GM19397 (cell line): ENCODE results near the gene PKHD1.

Source experiments
- ATAC-seq: cut with Tn5 transposase; IDR thresholded peaks from one replicate; pipeline ENCODE4 v1.9.1; 2021; ENCODE audit warnings: mild to moderate bottlenecking, moderate library complexity; ENCODE audit not compliant: unreplicated experiment

PKHD1 gene

DNA sequence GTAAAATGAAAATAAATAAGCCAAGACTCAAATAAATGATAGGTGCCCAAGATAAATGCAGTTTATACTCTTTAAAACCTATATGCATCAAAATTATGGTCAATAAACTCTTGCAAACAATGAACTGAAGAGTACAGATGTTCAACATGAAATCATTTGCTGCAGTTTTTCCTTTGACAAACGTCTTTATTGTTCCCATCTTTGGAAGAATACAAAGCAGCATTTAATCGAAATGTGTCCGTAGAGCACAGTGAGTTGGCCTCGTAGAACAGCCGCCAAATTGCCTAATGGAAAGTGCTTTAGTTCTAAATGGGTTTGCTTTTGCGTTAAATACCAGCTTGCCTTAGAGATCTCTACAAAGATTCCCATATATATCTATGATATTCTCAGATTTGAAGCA is 447.4 kb downstream of the PKHD1 start:
- ATAC-seq, result no peak

DNA sequence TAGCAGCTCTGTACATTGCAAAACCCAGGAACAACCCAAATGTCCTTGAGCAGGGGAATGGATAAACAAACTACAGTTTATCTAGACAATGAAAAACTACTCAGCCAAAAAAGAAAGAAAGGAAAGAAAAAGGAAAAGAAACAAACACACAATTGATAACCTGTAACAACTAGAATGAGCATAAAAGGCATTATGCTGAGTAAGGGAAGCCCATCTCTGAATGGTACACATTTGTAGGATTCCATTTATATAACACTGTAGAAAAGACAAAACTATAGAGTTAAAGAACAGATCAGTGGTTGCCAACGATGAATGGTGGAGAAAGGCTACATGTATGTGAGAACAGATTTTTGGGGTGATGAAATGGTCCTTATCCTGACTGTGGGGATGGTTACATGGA is 454.0 kb downstream of the PKHD1 start:
- no peak for ATAC-seq

DNA sequence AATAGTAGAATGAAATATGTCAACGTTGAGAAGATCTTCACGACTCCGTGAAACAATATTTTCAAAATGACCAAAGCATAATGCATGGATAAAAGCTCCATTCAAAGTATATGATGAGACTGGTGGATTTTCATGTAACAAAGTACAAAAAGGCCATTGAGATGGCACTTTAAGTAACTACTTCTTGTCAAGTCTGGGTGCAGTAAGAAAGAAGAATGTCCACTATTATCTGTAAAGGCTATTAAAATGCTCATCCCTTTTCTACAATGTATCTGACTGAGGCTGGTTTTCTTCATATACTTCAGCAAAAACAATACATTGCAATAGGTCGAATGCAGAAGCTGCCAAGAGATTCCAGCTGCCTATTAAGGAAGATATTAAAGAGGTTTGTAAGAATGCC is 457.4 kb downstream of the PKHD1 start:
- ATAC-seq, result no peak

DNA sequence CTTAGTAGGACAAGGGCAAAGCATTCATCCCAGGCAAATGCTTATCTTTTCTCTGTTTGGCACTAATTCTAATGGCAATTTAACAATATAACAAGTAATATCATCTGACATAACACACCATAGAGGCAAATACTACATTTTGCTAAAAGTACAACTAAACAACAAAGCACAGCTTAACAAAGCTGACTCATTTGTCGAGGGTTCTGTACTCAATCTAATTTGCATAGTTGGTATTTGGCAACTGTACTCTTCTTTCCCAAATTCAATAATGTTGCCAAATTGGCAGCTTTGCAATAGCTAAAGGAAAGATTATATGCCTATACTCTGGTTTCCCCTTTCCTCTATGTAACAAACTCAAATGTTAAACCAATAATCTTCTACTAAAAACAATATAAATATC is 461.0 kb downstream of the PKHD1 start:
- no peak for ATAC-seq

DNA sequence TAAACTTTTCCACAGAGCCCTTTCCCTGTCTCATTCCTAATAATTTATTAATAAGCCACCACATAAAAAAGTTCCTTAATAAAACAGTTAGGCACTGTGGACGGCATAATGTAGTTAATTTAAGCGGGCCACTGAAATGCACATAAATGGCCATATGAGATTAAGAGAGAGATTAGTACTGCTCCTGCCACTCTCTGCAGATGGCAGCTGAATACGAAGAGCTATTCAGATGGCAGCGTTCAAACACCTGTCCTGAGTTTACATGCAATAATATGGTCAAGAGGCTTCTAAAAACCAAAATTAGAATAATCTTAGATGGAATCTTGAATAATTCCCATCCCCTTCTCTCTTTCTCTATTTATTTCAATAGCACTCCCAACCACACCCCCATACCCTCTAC is 461.8 kb downstream of the PKHD1 start:
- no peak for ATAC-seq

DNA sequence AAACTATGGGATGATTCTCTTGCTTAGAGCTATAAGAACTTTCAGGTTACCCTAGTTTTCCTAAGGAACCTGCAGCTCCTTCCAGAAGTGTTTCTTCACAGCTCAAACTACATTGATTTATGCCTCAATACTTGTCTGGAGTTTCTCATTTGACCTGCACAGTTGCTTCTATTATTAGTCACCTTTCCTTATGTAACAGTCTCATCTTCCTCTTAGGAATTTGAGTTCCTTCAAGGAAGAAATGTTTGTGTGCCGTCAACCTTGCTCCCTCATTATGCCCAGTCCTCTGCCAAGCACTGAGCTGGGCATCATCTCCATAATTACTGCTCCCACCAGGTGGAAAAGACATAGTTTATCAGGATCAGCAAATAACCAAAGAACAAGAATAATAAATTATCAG is 466.4 kb downstream of the PKHD1 start:
- no peak for ATAC-seq

DNA sequence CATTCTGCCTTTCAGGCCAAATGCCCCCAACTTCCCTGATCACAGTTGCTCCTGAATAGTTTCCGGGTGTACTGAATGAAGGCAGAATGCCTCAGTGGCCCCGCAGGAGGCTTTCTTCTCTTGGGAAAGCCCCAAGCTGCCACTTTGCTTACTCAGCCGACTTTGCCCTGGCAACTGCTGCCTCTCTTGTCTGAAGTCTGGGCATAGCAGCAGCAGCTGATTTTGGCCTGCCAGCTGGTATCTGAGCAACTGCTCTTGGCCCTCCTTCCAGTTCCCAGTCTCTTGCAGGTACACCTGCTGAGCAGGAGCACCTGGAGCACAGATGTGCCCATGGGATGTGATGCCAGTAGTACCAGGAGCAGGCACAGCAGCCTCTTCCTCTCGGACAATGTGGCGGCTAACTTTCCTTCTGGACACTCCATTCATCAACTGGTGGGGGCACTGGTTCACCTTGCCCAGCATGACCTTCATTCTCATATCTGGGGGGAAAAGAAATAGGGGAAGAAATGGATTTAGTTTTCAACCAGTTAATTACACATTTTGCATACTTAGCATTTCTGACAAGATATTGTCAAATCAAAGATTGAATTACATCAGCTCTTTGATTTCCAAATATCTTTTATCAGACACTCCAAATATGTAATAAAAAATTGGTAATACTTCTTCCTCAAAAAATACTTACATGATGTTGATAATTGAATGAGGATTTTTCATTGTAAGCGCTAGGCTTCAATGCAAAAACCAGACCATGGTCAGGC is 468.2 kb downstream of the PKHD1 start:
- no peak for ATAC-seq

DNA sequence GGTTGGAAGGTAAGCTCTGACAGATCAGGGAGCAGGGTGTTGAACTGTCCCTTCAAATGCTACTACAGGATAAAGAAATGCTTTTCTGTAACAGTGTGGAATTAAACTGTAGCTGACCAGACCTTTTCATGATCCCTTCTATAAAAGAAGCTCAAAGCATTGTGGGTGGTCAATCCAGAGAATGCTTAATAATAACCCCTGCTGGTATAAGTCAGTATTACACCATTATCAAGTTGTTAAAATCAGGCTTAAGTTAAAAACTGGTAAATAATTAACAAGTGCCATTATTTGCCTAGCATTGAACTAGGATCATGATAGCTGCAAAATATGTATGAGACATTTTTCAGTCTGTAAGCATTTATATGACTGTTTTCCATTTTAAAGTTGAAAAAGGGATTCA is 468.9 kb downstream of the PKHD1 start:
- ATAC-seq, result no peak

DNA sequence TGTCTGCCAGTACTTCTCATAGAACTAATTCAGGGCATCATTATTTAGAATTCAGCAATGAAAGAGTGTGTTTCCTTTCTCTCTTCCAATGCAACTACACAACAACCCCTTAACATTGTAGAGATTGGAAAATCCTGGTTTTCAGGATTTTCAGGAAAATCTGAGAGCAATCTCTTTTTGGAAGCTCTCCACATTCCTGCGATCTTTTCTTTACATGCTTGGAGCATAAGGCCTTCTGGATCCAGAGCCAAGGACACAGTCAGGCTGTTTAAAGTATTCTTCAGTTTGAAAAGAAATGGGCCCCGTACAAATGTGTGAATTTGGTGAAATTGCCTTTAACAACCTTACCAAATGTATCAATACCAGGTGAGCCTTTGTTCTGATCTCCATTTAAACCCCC is 469.7 kb downstream of the PKHD1 start:
- ATAC-seq, result no peak

DNA sequence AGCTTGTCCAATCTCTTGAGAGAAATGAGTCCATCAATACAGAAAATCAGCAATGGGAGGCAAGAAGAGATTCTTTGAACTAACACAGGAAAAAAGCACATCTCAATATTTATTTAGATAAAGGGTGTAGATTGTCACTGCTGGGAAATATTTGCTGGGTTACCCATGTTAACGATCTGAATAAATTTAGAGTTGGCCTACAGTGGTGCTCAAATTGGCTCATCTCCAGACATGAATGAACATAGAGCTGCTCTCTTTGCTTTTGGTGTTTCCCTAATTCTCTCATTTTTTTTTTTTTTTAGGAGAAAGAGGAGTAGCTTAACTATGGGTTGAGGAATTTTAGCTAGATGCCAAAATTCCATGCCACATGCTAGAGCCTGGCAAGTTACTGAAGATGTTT is 471.2 kb downstream of the PKHD1 start:
- no peak for ATAC-seq

DNA sequence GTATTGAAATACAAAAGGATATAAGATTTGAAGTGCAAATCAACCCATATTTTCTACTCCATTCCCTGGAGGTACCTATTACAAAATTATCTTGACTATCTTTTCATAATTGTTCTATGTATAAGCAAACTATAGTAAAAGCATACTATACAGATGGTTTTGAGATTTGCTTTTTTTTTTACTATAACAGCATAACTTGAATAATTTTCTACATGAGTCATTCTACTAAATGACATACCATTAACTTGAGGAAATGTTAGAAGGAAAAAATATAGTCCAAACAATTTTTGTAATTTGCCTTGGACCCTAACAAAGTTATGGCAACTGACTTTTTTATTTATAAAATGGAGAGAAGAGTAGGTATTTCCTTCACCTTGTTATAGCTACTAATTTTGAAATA is 472.7 kb downstream of the PKHD1 start:
- ATAC-seq, result no peak

DNA sequence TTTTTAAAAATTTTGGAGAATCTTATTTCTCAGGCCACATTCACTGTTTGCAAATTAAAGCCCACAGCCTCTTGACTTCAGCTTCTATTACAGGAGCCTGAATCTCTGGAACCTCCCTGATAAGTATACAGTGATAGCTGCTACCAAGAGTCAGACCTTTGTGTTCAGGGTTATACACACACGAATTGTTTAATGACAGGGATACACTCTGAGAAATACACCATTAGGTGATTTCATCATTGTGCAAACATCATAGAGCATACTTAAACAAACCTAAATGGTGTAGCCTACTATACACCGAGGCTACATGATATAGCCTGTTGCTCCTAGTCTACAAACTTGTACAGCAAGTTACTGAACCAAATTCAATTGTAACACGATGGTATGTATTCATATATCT is 473.9 kb downstream of the PKHD1 start:
- ATAC-seq, result no peak

DNA sequence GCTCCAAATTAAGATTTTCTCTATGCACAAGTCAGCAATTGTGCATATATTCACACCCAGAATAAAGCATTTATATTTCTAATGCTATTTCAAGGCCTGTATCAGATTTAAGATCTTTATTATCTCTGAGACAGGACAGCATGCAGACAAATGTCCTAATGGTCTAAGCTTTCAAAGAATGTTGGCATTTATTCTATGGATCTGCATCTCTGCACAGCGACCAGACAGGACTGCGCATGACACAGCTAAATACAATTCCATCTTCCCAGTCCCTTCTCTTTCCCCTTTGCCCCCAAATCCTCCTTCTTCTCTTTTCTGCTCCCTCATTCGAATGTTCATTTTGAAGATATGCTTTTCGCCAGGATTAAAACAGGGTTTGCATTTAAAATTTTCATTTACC is 478.5 kb downstream of the PKHD1 start:
- ATAC-seq, result no peak

DNA sequence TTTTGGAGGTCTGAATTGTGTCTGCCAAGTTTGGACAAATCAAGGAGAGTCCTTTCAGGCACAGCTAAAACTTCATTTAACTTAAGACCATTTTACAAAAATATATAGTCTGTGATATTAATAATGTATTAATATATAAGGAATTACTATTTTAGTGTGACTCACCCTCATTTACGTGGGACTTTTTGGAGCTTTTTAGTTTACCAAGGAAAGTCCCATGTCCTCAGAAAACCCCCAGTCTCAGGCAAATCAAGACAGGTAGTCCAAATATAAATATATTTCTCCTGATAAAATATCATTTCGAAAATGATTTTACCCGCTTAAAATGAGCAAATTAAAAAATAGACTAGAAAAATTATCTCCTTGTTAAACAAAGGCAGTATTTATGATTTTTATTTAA is 479.0 kb downstream of the PKHD1 start:
- ATAC-seq, result no peak

DNA sequence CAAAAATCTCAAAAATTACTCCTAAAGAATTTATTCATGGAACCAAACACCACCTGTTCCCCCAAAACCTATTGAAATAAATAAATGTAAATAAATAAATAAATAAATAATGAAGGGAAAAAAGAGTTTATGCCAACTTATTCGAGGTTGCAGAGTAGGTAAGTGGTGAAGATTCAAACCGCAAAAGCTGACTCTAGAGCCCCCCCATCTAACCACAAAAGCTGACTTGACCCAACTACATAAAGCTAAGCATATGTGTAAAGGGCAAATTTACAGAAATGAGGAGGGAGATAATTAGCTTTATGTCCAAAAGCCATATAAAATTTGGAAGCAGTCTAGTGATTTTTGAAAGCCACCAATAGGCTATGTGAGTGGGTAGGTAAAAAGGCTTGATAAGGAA is 486.9 kb downstream of the PKHD1 start:
- no peak for ATAC-seq

DNA sequence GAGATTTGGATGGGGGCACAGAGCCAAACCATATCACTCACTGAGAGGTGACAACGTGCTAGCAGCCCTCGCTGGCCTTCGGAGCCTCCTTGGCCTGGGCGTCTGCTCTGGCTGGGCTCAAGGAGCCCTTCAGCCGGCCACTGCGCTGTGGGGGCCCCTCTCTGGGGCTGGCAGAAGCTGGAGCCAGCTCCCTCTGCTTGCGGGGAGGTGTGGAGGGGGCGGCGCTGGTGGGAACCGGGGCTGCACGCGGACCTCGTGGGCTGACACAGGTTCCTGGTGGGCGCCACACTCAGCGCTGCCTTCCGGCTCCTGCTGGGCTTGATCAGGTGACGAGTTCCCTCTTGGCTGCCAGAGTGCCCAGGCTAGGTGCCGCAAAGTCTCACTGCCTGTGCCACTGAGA is 489.2 kb downstream of the PKHD1 start:
- ATAC-seq, result no peak

DNA sequence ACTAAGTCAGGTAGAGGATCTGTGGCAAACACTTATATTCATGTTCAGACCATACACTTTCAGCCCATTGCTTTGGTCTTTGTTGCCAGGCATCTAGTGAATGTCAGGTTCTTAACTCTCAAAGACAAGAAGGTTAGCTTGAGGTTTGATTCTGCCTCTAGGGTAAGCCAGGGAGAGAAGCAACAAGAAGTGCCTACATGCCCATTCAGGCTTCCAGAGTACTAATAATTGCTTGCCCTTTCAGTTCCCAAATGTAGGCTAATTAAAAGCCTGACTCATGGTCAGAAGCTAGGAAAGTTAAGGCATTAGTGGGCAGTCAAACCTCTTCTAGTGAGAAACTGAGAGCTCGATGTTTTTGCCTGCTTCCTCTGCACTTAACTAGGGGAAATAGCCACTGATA is 492.4 kb downstream of the PKHD1 start:
- ATAC-seq, result no peak

DNA sequence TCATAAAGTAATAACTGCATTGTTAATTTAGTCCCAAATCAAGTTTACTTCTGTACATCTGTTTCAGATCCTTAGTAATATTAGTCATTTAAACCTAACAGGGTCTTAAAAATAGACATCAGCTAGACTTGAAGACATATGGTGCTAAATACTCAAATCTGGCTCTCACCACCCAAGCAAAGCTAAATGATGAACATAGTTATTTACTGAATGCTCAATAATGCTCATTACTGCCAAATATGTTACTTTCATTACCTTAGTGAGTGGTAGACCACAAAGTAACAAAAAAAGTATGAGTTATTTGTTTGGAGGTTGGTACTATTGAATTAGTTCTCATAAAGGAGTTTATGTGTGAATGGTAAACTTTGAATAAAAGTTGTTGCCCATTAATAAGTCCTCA is 502.1 kb downstream of the PKHD1 start:
- no peak for ATAC-seq

DNA sequence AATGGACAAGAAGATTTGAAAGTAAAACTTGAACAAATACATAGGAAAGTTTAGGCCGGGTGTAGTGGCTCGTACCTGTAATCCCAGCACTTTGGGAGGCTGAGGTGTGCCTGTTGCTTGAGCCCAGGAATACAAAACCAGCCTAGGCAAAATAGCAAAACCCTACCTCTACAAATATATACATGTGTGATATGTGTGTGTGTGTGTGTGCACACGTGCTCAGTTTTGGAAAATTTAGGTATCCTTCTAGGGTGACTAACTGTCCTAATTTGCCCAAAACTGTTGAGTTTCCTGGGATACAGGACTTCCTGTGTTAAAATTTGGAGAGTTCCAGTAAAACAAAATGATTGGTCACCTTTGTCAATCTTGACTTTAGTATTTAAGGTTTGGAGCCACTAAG is 503.2 kb downstream of the PKHD1 start:
- no peak for ATAC-seq

DNA sequence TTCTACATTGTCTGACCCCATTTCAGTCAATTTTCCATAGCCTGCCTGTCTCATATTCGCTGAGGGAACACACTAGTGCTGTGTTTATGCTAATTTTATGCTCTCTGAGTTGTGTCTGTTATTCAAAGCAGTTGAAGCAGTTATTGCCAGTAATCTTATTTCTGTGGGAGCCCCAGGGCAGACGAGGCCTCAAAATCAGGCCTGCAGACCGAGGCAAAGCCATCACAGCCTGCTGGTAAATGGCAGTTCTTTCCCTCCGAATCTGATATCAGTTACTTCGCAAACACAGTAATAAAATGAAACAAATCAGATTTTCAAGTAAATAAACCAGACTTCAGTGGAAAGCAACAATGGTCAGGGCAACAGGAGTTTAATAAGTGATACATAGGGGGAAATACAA is 508.4 kb downstream of the PKHD1 start:
- no peak for ATAC-seq

DNA sequence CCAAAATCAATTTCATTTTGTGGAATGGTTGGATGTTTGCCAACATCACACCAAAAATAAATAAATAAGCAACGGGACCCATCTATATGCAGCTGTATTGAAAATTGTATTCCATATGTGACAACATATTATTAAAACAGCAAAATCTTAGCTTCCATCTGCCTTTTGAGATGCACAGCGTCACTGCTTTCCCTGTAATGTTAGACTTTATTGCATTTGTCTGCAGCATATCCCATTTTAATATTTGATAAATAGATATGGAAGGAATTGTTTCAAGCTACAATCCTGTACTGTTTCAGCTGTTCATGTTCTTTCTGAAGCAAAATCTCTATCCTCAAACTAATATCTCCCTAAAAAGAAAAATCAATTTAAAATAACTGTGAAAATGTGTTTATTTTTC is 509.1 kb downstream of the PKHD1 start:
- no peak for ATAC-seq

DNA sequence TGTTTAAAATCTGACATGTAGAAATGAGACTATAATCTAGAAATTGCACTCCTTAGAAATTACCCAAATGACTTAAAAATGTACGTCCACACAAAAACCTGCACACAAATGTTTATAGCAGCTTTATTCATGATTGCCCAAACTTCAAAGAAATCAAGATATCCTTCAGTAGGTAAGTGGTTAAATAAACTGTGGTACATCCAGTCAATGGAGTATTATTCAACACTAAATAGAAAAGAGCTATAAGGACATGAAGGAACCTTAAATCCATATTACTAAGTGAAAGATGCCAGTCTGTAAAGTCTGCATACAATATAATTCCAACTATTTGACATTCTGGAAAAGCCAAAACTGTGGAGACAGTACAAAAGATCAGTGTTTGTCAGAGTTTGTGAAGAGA is 513.4 kb downstream of the PKHD1 start:
- ATAC-seq, result no peak

DNA sequence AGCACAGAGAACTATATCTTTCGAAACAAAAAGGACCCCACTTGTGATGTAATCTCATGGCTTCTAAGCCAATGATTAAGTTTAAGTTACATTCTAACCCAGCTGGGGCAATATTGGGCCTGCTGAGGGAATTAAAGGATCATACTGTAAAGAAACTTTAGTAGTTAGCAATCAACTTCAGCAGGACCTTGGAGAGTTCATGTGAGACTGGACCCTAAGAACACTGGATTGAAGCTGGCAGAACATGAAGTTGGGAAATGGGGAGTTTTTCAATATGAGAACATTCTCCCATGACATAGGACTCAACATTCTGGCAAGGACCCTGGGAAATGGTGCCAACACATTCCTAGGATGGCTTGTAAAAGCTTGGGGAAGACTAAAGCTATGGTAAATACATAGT is 516.2 kb downstream of the PKHD1 start:
- ATAC-seq, result no peak
